Esophagus muscularis mucosa (tissue), 4 donors: Measurements from ENCODE around the gene USP36. TPM values are rescaled to one million over a fixed set of nuclear protein-coding genes. Genes with fewer than 3 reads are reported as not detected.

Source experiments
- DNase-seq: peaks from one replicate; pipeline ENCODE4 v3.0.0-alpha.2; 2017; ENCODE audit errors: extremely low spot score
- H3K27ac ChIP-seq, 4 donors: fragments of 200-600 bp; sonication (generic); replicated peaks in 1 of 4; 1 replicate in 3 of 4; 2 replicates in 1 of 4; pipeline ENCODE4 v1.5.1; 2016 to 2019; ENCODE audit warnings: mild to moderate bottlenecking in 1 of 4
- H3K27me3 ChIP-seq, 4 donors: fragments of 200-600 bp; sonication (generic); one replicate each; pipeline versions ENCODE4 v1.5.1 to v1.6.0; 2016 to 2019
- H3K36me3 ChIP-seq, 4 donors: fragments of 200-600 bp; sonication (generic); one replicate each; pipeline ENCODE4 v1.5.1; 2016 to 2019
- H3K4me1 ChIP-seq, 4 donors: fragments of 200-600 bp; sonication (generic); one replicate each; pipeline ENCODE4 v1.5.1; 2016 to 2019
- H3K4me3 ChIP-seq, 4 donors: fragments of 200-600 bp; sonication (generic); 1 replicate in 2 of 4; 2 replicates in 2 of 4; pipeline ENCODE4 v1.5.1; 2016 to 2019; ENCODE audit warnings: mild to moderate bottlenecking in 4 of 4, moderate library complexity in 1 of 4
- H3K9me3 ChIP-seq, 4 donors: fragments of 200-600 bp; sonication (generic); 1 replicate in 3 of 4; 2 replicates in 1 of 4; pipeline ENCODE4 v1.5.1; 2016 to 2019
- EP300 ChIP-seq: sonication (generic); formaldehyde crosslinking; IDR thresholded peaks from one replicate; pipeline ENCODE4 v1.6.1; 2017; ENCODE audit warnings: antibody characterized with exemption
- POLR2A ChIP-seq: fragments of 450-650 bp; IDR thresholded peaks from one replicate; pipeline ENCODE4 v1.6.1; 2017; ENCODE audit warnings: antibody characterized with exemption, moderate library complexity, mild to moderate bottlenecking, low read depth
- POLR2AphosphoS5 ChIP-seq, 2 donors: sonication (generic); formaldehyde crosslinking; IDR thresholded peaks; one replicate each; pipeline ENCODE4 v1.6.1; 2017; ENCODE audit warnings: antibody characterized with exemption in 2 of 2
- WGBS: methylation state at CpG from one replicate; pipeline ENCODE4 v1.1.5; 2018; 5-methylcytosine and 5-hydroxymethylcytosine counted together
- intact Hi-C: fragments of 100-400 bp; cut with DNase I; formaldehyde crosslinking; loops from one replicate; pipeline ENCODE4 v1.15.1; 2023
- total RNA-seq, 4 donors: library from RNA; depleted of rRNA; stranded (reverse); fragments of >200 nt; gene quantifications; one replicate each; pipeline versions ENCODE4 v1.1.0 to v1.2.1, GENCODE V29; 2016
- TF ChIP-seq, protein P1 (sequence below), 3 experiments: fragments of 200-600 bp in 2 of 3; fragments of 450-650 bp in 1 of 3; sonication (generic) in 2 of 3; IDR thresholded peaks; one replicate each; pipeline ENCODE4 v1.5.1; 2017 to 2019; ENCODE audit warnings: antibody characterized with exemption in 3 of 3, mild to moderate bottlenecking in 2 of 3, moderate library complexity in 1 of 3

USP36 gene
- total RNA-seq, 4 donors from 2014 or later = 23.3 to 44.7 (median 32.2) TPM

DNA sequence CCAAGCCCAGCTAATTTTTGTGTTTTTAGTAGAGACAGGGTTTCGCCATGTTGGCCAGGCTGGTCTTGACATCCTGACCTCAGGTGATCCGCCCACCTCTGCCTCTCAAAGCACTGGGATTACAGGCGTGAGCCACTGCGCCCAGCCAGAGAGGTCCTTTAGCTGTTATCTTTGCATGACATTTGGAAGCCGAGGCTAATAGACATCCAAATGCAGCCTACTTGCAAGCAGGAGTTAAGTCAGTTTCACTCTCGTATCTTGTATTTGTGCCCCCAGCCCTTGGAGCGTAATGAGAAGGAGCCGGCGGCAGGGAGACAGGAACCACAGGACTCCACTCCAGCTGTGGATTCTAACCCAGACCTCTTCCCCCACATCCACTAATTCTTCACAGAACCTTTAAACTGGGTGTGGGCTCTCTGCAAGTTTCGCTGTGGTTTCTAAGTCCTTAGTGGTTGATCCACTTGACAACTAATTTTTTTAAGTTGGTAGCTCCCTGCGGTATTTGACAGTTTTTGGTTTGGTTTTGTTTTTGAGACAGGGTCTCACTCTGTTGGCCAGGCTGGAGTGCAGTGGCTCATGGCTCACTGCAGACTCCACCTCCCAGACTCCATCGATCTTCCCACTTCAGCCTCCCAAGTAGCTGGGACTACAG lies 55.5 kb downstream of the USP36 start:
- no peaks in the 10 kb centered on the region for H3K9me3 ChIP-seq
- H3K4me3 ChIP-seq = no peak overlapping the region
- no peak for DNase-seq
- H3K27ac ChIP-seq = peak overlapping the region in 2 of 4 donors; percentile 46 to 57
- no peaks in the 10 kb centered on the region for H3K27me3 ChIP-seq
- no peaks in the 10 kb centered on the region for H3K36me3 ChIP-seq
- 93% methylated on average over 11 of the region's 12 CpGs for WGBS
- peaks cover 22 to 55% (median 39%) of the 10 kb centered on the region in 4 donors for H3K4me1 ChIP-seq
- TF ChIP-seq POLR2AphosphoS5 (IDR thresholded peaks at IDR 0.05) (no peak), POLR2A (no peak), EP300 (no peak)
- TF ChIP-seq, protein P1, sequence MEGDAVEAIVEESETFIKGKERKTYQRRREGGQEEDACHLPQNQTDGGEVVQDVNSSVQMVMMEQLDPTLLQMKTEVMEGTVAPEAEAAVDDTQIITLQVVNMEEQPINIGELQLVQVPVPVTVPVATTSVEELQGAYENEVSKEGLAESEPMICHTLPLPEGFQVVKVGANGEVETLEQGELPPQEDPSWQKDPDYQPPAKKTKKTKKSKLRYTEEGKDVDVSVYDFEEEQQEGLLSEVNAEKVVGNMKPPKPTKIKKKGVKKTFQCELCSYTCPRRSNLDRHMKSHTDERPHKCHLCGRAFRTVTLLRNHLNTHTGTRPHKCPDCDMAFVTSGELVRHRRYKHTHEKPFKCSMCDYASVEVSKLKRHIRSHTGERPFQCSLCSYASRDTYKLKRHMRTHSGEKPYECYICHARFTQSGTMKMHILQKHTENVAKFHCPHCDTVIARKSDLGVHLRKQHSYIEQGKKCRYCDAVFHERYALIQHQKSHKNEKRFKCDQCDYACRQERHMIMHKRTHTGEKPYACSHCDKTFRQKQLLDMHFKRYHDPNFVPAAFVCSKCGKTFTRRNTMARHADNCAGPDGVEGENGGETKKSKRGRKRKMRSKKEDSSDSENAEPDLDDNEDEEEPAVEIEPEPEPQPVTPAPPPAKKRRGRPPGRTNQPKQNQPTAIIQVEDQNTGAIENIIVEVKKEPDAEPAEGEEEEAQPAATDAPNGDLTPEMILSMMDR (IDR thresholded peaks at IDR 0.05) = no peak
- intact Hi-C loops = no loop called here

DNA sequence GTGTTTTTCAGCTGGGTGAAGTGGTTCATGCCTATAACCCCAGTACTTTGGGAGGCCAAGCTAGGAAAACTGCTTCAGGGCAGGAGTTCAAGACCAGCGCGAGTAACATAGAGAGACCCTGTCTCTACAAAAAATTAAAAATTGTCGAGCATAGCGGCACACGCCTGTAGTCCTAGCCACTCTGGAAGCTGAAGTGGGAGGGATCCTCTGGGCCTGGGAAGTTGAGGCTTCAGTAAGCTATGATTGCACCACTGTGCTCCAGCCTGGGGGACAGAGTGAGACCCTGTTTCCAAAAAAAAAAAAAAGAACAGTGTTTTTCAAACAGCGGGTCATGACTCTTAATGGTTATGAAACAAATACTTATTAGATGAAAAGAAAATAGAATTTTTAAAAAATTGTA lies 56.3 kb downstream of the USP36 start:
- no peaks in the 10 kb centered on the region for H3K36me3 ChIP-seq
- H3K9me3 ChIP-seq = no peaks in the 10 kb centered on the region
- peaks cover 21 to 55% (median 38%) of the 10 kb centered on the region in 4 donors for H3K4me1 ChIP-seq
- intact Hi-C loops = loop anchor here (5.0 kb wide), 2 partner anchors 53 to 67 kb away; no protein-coding TSS in a partner anchor
- no peaks in the 10 kb centered on the region for H3K27me3 ChIP-seq
- peak overlapping the region in 2 of 4 donors; percentile 88 to 94 for H3K27ac ChIP-seq
- TF ChIP-seq EP300 (no peak), POLR2AphosphoS5 (IDR thresholded peaks at IDR 0.05) (no peak), POLR2A (no peak)
- TF ChIP-seq, protein P1 (IDR thresholded peaks at IDR 0.05) = no peak
- 95% methylated on average over 6 of the region's 6 CpGs for WGBS
- no peak overlapping the region for H3K4me3 ChIP-seq
- DNase-seq = no peak

DNA sequence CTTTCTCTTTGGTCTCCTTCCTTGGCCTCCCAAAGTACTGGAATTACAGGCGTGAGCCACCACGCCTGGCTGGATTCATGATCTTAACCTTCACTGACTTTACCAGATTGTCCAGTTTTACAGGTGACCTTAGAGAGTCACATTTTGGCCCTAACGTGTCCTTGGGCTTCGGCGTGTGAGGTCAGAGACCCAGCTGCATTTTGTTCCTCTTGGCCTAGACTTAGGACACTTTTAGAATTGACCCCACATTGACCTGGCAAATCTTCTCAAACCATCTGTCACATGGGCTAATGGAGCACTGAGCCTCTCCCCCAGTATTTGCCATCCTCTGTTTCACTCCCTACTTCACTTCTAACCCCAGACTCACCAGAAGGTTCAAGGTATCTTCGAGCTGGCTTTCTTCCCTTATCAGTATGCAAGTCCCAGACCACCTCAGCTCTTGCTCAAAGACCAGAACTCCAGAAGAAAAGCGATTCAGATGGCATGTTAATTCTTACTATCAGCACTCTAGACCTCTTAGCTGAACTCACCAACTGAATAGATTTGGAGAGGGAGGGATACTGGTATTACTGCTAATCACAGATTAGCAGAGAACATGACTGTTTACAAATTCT lies 56.8 kb downstream of the USP36 start:
- TF ChIP-seq, protein P1 (IDR thresholded peaks at IDR 0.05) = no peak
- no peak for TF ChIP-seq POLR2A
- TF ChIP-seq EP300 = no peak
- no peak for TF ChIP-seq POLR2AphosphoS5 (IDR thresholded peaks at IDR 0.05)
- no peaks in the 10 kb centered on the region for H3K36me3 ChIP-seq
- H3K27ac ChIP-seq = peak overlapping the region; percentile 85 to 94 (median 89)
- H3K4me1 ChIP-seq = peaks cover 17 to 53% (median 35%) of the 10 kb centered on the region in 4 donors
- no peak for DNase-seq
- no peak overlapping the region for H3K4me3 ChIP-seq
- H3K27me3 ChIP-seq = no peaks in the 10 kb centered on the region
- no peaks in the 10 kb centered on the region for H3K9me3 ChIP-seq
- WGBS = 83% methylated on average over 7 of the region's 7 CpGs
- intact Hi-C loops = loop anchor here (5.0 kb wide), 2 partner anchors 53 to 67 kb away; no protein-coding TSS in a partner anchor

DNA sequence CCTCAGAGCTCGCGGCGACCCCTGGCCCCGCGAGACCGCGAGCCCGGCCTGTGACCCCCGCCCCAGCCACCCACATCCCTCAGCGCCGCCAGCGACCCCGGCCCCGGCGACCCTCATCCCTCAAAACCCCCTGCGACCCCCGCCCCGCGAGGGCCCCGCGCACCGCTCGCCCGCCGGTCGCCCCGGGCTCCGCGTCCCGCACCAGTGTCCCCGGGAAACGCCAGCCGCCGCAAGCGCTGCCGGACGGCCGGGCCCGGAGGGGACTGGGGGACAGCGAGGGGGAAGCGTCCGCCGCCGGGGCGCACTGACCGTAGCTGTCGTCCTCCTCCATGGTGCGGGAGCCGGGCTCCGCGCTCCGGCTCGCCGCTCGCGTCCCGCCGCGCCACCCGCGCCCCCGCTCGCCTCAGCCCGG lies 58.7 kb downstream of the USP36 start, which contains the start of gene CYTH1:
Gene CYTH1, minus strand, starts transcription at position 381 of the 412 bp plus-strand sequence. Its CDS starts 50 bp downstream, at position 331.
- H3K4me3 ChIP-seq = peak within 1 kb of the TSS; percentile 92 to 100 (median 99)
- H3K9me3 ChIP-seq = no peaks in the 10 kb centered on the region
- H3K27me3 ChIP-seq = no peaks in the 10 kb centered on the region
- intact Hi-C loops = loop anchor here (5.0 kb wide), 2 partner anchors 55 to 65 kb away; no protein-coding TSS in a partner anchor
- peak in 1 of 2 donors; percentile 60 for TF ChIP-seq POLR2AphosphoS5 (IDR thresholded peaks at IDR 0.05)
- TF ChIP-seq, protein P1 (IDR thresholded peaks at IDR 0.05) = no peak
- H3K27ac ChIP-seq = peak within 1 kb of the TSS; percentile 94 to 96 (median 95)
- no peaks in the 10 kb centered on the region for H3K36me3 ChIP-seq
- DNase-seq = no peak
- H3K4me1 ChIP-seq = peaks cover 17 to 51% (median 35%) of the 10 kb centered on the region in 4 donors
- WGBS = no CpG with 5 or more reads among the region's 64 CpGs
